ENCODE results near the gene NR2E3.

NR2E3 gene

DNA sequence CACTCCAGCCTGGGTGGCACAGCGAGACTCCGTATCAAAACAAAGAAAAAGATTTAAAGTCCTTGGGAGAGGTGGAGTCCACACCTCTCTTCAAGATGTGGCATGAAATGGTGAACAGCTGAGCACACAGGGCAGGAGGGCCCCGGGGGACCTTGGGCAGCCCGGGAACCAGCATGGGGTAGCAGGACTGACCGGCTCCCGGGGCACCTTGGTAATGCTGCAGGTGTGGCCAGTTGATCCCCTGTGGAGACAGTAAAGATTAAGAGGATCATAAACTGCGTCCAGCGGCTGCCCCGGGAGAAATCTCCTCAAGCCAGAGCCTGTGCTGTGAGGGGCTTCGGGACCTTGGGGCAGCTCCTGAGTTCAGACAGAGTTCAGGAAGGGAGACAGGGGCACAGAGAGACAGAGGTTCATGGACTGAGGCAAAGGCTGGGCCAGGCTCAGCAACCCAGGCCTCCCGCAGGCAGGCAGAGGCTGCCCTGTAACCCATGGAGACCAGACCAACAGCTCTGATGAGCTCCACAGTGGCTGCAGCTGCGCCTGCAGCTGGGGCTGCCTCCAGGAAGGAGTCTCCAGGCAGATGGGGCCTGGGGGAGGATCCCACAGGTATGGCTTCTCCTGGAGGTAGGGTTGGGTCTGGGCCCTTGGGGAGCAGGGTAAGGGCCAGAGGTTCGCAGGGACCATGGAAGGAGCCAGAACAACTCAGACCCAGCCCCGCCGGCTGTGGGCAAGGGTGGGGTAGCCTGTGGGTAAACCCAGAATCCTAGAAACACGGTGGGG, at the start of gene NR2E3:
Gene NR2E3 (plus strand): TSS at position 299 of the 780 bp plus-strand sequence. CDS start 190 bp downstream, at position 489.
- no peak for FAIRE-seq

DNA sequence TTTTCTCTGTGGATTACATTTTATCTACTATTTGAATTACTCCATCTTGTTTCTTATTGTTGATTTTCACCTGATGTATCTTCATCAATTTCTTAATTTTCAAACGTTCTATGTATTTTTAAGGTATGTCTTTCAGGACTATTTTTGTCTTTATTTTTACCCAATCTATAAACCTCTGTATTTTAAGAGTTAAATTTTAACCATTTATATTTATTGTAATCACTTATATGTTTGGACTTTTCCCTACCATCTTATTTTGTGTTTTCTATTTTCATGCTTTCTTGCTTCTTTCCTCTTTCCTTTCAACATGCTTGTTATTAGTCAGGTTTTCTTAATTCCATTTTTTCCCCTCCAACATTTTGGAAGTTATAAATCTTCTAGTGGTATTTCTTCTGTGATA, 49.5 kb upstream of the NR2E3 start:
- FAIRE-seq = no peak

DNA sequence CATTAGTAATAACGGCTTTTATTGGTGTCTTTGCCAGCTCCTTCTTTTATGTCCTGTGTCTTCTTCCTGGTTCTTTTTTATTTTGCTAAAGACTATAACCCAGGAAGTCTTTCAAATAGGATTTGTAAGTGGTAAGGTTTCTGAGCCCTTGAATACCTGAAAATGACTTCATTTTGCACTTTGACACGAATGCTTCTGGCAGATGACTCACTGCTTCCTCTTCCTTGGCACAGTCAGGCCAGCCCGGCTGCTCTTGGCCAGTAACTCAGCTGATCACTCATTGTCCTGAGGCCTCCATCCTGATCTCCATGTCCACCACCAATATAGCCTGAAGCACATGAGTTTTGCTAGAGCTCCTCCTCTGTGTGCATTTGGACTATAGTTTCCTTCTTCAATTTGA, 48.7 kb upstream of the NR2E3 start:
- no peak for FAIRE-seq

DNA sequence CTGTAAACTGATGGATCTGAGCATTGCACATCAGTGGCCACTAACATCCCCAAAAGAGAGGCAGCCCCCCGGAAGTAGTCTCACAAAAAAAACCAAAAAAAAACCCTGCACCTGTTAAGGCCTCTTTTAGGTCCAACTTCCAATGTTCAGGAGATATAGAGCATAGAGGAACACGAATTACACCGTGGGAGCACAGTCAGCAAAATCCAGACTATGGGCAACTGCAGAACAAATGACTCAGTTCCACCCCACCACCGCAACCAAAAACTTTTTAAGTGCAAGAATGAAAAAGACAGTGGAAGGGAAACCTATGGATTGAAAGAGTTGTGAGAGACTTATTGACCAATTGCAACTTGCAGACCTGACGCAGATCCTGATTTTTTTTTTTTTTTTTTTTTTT, 42.2 kb upstream of the NR2E3 start:
- no peak for FAIRE-seq

DNA sequence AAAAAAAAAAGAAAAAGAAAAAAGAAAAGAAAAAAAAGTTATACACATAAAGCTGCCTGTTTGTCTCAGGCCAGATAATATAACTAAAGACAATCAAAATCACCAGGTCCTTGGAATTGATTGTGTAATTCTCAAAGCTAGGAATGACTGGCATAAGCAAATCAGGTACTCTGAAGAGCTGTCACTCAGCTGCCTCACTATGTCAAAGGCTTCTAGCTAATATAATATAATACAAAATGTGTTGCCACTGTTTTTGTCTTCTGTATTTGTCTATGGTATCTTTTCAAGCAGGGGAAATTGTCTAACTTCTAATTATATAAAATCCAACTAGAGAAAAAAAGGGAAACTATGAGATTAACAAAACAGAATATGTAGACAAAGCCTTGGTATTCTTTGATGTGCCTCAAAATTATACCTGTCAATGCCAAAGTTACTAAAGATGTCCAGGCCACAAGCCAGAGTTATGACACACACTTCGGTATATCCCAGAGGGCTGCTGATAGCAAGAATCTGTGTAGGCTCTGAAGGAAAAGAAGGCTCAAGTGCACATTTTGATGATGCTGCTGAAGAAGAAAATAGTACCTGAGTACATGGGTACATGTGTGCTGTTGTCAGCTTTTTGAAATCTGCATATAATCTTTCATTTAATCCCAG, 37.0 kb upstream of the NR2E3 start:
- FAIRE-seq = no peak

DNA sequence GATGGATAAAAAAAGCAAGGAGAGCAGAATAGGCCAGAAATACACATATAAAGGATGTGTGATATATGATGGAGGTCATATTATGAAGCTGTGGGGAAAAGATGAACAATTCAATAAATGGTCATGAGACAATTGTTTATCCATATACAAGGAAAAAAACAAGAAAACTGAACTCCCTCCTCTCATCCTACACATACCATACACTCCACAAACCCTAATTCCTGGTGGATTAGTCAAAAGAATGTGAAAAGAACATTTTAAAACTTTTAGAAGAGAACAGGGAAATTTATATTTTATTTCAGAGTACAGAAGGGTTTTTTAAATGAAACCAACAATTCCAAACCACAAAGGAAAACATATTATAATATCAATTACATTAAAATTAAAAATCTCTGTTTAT, 34.5 kb upstream of the NR2E3 start:
- no peak for FAIRE-seq

DNA sequence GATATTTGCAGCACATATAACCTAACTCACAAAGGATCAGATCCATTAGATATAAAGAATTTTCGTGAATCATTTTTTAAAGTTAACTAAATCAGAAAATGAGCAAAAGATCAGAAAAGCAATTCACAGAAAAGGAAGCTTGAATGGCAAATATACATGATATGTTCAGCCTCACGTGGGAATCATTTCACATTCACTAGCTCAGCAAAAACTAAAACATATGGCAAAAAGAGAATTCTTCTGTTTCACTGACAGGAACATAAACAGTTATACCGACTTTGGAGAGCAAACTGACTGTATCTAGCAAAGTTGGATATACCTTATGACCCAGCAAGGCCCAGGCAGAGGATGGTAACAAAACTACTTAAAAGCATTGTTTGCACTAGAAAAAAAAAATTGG, 34.0 kb upstream of the NR2E3 start:
- no peak for FAIRE-seq

DNA sequence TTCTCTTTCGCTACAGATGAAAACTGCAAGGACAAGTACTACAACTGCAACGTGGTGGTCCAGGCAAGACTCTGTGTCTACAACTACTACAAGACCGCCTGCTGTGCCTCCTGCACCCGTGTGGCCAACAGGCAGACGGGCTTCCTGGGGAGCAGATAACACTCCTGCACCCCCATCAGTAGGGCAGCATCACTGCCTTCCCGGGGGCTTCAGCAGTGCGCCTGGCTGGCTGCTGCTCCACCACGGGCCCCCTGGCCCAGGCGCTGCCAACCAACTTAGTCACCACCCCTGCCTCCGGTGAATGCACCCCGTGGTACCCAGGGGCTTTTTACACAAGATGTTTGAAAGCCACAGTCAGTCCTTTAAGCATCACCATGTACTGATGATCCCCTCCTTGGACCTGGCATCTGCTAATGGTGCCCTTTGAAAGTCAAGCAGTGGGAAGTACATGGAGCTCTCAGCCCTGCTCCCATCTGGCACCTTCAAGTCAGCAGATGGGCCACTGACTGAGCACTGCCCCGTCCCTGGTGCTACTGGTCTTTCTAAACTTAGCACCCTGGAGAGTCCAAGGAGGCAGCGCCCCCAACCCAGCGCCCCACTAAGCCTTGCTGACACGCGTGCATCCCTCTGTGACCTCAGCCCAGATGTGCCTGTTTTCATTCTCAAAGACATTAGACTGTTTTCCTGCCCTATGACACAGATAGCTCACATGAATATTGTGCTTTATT, 33.0 kb upstream of the NR2E3 start:
- FAIRE-seq = no peak

DNA sequence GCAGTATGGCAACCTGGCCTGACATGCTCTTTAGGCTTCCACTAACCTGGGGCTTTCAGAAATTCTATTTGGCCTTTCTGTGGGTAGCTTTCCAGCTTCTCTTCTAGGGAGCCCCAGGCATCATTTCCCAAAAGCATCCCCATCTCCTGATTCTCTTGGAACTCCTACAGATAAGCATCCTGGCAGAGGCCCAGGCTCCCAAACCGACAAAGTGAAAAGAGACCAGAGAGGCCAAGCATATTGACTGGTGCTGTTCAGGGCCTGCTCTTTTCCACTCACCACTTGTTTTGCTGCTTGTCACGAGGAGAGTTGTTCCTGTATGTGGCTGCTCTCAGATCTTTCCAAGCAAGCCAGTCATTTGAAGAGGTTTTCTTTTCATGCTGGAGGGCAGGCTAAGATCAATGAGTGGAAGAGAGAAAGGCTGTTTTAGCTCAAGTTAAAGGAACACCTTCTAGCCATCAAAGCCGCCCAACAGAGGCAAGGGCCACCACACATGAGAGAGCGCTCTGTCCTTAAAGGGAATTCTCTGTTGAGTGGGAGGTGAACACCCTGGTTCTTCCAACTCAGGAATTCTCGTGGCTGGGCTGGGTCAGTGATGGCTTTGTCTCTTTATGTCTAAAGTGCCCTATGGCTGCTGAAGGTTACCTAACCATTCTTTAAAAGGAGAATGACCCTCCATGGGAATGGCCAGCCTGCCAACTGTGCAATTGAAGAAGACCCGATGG, 31.1 kb upstream of the NR2E3 start:
- FAIRE-seq = no peak

DNA sequence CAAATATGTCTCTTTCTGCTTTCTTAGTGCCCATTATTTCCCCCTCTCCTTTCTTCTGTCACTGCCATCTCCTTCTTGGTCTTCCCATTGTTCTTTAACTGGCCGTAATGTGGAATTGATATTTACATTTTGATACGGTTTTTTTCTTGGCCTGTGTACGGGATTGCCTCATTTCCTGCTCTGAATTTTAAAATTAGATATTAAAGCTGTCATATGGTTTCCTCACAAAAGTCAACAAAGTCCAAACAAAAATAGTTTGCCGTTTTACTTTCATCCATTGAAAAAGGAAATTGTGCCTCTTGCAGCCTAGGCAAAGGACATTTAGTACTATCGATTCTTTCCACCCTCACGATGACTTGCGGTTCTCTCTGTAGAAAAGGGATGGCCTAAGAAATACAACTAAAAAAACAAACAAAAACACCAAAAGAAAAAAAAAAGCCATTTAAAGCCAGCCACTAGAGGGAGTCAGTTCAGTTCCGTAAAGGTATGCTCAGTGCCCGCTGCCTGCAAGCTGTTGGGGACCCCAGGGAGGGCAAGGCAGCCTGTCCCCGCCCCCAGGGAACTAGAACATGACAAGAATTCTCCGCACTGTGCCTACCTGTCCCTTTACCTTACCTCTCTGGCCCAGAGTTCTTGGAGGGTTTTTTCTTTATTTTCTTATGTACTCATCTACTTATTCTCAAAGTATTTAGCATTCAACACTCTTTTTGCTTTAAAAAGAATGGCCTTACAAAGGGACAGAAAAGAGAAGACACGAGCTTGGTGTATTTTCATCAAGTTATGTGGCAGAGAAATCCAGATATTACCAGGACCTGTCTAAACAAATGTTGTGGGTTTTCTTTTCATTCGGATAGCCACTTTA, 30.0 kb upstream of the NR2E3 start:
- no peak for FAIRE-seq

DNA sequence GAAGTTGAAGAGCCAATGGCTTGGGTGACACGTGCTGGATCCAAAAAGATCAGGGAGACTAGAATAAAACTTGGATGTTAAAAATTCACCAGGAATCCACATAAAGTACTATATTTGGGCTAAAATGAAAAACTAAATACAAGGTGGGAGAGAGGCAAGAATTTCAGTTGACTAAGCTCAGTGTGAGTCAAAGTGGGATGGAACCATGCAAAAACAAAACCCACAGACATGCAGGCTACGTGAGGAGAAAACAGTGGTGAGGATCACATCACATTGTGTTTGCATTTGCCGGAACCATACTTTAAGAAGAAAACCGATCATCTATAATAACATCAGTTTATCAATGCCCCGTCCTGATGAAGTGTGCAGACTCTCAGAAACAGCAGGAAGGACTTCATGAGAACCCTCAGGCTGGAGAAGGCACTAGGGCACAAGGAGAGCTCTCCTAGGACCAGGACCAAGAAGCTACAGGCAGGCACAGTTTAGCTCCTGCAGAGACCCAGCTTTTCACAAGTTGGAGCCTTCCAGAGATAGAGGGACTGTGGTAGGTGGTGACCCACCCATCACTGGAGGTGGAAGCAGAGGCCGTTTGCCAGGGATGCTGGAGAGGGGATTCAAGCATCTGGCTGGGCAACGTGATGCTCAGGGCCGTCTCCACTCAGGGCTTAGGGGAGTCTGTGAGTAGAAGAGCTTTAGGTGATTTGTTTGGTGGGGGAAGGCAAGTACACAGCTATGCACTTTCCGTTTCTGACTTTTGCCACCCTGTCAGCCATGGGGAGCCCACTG, 29.0 kb upstream of the NR2E3 start:
- no peak for FAIRE-seq

DNA sequence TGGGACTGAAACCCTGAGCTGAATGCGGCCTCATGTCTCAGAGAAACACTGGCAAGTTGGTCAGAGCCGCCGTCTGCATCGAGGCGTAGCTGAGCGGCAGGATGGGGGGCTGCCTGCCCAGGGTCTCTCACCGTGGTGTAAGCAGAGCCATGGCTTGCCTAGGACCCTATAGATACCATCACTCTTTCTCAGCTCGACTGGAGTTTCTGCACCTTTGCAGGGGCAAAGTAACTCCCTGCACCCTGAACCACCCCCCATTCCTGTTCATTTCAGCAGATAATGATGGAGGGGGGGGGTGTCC, 28.4 kb upstream of the NR2E3 start:
- no peak for FAIRE-seq

DNA sequence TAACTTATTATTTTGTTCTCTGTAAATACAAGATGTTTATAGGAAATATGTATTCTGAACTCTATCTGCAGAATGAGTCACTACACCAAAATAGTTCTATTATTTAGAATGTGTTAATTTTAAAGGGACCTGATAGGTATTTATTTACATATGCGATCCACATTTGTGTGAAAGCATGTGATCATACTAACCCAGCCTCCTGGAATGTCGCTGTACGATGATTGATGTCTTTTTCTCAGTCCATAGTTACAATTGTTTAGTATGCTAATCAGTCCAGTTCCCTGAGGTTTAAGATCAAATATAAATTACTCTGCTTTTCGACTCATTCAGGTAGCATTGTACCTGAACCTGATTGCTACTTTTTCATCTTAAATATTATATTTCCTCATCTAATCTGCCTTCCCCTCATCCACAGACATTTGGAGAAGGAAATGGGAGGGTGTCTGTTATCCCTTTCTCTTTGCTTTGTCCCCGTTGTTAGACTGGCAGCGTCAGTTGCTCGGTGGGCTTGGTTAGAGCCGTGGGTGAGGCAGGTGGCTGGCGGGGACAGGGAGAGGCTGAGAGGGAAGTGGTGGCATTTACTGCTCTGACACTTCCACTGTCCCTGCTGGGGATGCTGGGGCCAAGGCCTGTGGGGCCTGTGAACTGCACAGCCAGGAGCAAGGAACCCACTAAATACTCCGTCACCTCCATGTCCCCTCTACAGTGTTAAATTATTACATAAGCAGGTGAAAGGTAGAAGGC, 27.8 kb upstream of the NR2E3 start:
- FAIRE-seq = no peak

DNA sequence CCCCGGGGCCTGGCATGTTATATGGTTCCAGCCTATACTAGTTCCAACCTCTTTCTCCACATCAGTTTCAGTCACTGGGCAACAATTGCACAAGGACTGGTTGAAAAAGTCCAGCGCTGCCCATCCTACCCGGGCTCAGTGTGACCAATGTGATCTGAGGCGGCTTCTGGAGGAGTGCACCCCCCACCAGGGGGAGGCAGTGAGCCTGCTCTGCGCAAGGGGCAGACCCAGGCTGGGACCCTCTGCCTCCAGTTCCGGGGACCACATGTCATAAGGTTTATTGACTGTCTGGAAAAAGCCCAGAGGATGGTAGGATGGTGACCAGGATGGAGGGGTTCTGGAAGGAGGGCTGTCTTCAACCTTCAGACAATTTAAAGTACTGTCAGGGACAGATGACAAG, 25.6 kb upstream of the NR2E3 start:
- no peak for FAIRE-seq

DNA sequence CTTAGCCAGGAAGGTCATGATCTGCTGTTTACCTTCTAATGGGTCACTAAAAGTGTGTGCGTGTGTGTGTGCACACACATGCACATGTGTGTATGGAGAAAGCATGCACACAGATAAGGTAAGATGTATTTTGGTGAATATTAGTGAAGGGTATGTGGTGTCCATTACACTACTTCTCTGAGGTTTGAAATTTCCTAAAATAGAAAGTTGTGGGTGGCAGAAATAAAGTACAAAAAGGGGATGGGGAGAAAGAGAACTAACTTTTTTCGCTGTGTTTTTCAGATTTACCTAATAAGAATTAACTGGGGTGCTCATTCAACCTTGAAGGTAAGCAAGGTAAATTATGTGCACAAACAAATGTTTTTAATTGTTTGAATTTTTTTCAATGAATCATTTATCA, 24.4 kb upstream of the NR2E3 start:
- FAIRE-seq = no peak

DNA sequence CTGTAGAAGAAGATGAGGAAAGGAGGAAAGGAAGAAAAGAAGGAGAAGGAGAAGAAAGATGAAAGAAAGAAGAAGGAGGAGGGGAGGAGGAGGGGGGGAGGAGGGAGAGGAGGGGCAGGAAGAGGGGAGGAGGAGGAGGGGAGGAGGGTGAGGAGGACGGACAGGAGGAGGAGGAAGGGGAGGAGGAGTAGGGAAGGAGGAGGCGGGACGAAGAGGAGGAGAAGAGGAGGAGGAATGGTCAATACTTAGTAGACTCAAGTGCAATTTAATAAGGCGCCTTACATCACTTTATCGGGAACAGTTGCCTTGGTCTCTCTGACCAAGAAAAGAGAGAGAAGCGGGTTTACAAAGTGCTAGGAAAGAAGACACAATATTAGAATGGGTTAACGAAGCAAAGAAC, 23.7 kb upstream of the NR2E3 start:
- FAIRE-seq = no peak

DNA sequence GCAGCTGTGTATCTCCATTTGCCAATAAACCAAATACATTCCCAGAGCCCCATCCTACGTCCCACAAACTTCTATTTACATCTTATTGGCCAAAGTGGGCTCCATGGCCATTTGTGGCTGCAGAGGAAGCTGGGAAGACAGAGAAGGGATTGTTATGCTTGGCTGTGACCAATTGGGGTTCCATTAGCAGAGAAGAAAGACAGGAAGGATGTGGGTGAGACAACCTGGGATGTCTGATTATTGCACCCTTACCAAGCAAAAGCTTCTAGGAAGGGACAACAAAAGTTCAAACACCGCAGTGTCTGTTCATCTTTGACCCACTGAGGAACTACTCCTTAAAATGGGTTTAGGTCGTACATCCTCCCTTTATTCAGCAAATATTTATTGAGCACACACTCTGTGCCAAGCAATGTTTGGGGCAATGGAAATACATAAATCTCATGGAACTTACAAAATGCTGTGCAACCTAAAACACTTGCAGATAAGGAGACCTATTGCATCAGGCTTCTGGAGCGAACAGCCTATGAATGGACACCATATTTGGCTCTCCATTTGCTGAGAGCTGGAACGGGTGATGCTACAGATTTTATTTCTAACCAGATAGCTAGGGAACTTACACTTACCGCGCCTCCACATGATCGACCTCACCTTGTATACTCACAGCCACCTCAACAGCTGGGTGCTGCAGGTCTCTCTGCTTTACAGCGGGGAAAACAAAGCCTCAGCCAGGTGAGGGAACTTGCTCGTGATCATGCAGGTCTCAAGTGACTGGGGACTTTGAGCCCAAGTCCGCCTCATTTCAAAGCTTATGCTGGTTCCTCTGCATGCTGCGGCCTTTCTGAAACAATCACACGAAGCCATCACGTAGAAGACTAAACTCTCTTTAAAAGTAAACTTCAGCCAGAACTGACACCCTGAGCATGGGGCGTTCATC, 21.4 kb upstream of the NR2E3 start:
- FAIRE-seq = no peak

DNA sequence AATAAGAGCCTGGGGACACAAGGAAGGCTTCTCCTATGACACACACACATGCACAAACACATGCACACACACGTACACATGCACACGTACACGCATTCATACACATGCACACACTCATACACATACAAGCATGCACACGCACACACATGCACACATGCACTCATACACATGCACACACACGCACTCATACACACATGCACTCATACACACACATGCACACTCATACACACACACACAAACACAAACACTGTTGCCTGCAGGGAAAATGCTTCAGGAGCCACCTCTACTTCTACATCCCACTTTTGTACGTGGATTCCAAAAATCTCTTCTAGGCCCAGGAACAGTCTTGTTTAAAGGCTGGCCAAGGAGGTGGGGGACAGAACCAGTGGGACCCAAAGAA, 20.7 kb upstream of the NR2E3 start:
- no peak for FAIRE-seq

DNA sequence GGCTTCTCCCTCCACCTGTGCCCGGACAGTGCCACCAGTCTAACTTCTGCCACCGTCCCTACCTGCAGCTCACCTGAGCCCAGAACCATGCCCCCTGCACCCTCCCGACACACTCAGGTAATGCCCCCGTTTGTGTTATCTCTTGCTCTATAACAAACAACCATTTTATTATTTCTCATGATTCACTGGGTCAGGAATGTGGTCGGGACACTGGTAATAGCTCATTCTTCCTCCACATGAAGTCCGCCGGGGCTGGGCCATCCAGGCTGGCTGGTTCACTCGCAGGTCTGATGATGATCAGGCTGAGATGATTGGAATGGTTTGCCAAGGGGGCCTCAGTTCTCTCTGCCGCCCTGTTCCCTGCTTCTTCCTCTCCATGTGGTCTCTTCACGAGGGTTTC, 20.3 kb upstream of the NR2E3 start:
- no peak for FAIRE-seq

DNA sequence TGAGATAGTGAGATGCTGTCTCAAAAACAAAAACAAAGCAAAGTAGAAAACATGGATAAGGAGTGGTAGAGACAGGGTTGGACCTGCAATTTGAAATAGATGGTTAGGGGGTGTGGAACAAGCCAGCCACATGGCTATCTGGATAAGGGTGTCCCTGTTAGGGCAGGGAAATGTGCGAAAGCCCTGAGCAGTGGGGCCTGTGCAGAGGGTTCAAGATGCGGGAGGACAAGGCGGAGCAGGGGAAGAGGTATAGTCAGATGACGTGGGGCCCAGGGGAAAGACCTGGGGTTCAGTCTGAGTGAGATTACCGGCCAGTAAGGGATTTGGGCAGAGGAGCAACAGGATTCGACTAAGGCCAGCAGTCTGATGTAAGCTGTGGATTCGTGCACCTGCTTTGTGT, 18.4 kb upstream of the NR2E3 start:
- no peak for FAIRE-seq

Data from TTC549 (cell line).